ENCODE measurements around the gene FAM131A. TPM values are rescaled to one million over a fixed set of nuclear protein-coding genes. Genes with fewer than 3 reads are reported as not detected.

Gene FAM131A
- polyA plus RNA-seq, 1 donor from 2014 or later, result 141 TPM

Small RNAs within 50 kb of the gene (small RNA-seq; reads per million reads assigned to genes)
- gene SNORD66, result 357 to 863 (median 423) reads per million in 3 experiments

Other genes with a start within 250 kb of the FAM131A start
- not detected in 2 replicates for gene HTR3E, start 240.5 kb upstream of the FAM131A start, polyA plus RNA-seq
- 109 and 112 TPM in 2 replicates for gene EIF2B5, start 202.2 kb upstream of the FAM131A start, polyA plus RNA-seq
- 78.9 and 95.1 TPM in 2 replicates for gene DVL3, start 182.2 kb upstream of the FAM131A start, polyA plus RNA-seq
- gene AP2M1, start 162.7 kb upstream of the FAM131A start, polyA plus RNA-seq, result 551 and 561 TPM in 2 replicates
- gene ABCF3, start 151.4 kb upstream of the FAM131A start, polyA plus RNA-seq, result 40.3 and 52.6 TPM in 2 replicates
- gene VWA5B2, start 108.0 kb upstream of the FAM131A start, polyA plus RNA-seq, result 0.33 and 0.34 TPM in 2 replicates
- gene ALG3, start 88.6 kb upstream of the FAM131A start, polyA plus RNA-seq, result 10.8 and 13.5 TPM in 2 replicates
- gene EEF1AKMT4, start 87.9 kb upstream of the FAM131A start, polyA plus RNA-seq, result 1.6 and 1.8 TPM in 2 replicates
- 2.8 and 5.7 TPM in 2 replicates for gene CAMK2N2, start 76.0 kb upstream of the FAM131A start, polyA plus RNA-seq
- 0.22 and 0.42 TPM in 2 replicates for gene ECE2, start 61.6 kb upstream of the FAM131A start, polyA plus RNA-seq
- gene PSMD2, start 38.4 kb upstream of the FAM131A start, polyA plus RNA-seq, result 319 and 363 TPM in 2 replicates
- 66.9 and 80.0 TPM in 2 replicates for gene EIF4G1, start 23.0 kb upstream of the FAM131A start, polyA plus RNA-seq
- gene CLCN2, start 24.0 kb downstream of the FAM131A start, polyA plus RNA-seq, result 13.4 and 14.0 TPM in 2 replicates
- gene POLR2H, start 24.1 kb downstream of the FAM131A start, polyA plus RNA-seq, result 155 and 185 TPM in 2 replicates
- gene THPO, start 40.6 kb downstream of the FAM131A start, polyA plus RNA-seq, result 0.18 and 0.59 TPM in 2 replicates
- 2.9 and 4.8 TPM in 2 replicates for gene CHRD, start 42.5 kb downstream of the FAM131A start, polyA plus RNA-seq
- 4.3 and 5.9 TPM in 2 replicates for gene EPHB3, start 224.2 kb downstream of the FAM131A start, polyA plus RNA-seq

All from neural cell (in vitro differentiated cells).